Stomach (tissue), 4 donors: Measurements from ENCODE around the gene ABLIM2.

Experiments
- POLR2AphosphoS5 ChIP-seq, 3 donors: sonication (generic); formaldehyde crosslinking; IDR thresholded peaks; one replicate each; pipeline ENCODE4 v1.6.1; 2016; ENCODE audit warnings: antibody characterized with exemption in 3 of 3
- TF ChIP-seq, protein P1 (sequence below), 7 experiments: fragments of 450-650 bp in 4 of 7; fragments of 200-600 bp in 3 of 7; sonication (generic) in 3 of 7; IDR thresholded peaks; one replicate each; pipeline ENCODE4 v1.5.1; 2016 to 2019; ENCODE audit warnings: antibody characterized with exemption in 7 of 7, control low read depth in 2 of 7, mild to moderate bottlenecking in 1 of 7

DNA sequence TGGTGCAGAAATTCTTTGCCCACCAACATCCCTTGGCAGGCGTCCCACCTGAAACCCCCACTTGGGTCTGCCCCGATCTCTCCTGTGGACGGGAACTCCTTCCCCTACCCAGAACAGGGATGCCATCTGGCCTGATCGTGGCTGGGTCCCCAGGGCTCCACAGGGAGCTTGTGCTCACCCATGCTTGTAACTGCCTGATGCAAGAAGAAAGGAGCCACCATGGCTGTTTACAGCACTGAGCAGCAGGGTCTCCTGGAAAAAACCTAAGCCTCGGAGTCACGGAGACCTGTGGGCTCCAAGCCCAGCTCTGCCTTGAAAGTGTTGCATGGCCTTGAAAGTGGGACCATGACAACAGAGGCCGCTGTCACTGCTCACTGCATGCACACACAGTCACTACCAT, 117.4 kb downstream of the ABLIM2 start:
- TF ChIP-seq, protein P1, sequence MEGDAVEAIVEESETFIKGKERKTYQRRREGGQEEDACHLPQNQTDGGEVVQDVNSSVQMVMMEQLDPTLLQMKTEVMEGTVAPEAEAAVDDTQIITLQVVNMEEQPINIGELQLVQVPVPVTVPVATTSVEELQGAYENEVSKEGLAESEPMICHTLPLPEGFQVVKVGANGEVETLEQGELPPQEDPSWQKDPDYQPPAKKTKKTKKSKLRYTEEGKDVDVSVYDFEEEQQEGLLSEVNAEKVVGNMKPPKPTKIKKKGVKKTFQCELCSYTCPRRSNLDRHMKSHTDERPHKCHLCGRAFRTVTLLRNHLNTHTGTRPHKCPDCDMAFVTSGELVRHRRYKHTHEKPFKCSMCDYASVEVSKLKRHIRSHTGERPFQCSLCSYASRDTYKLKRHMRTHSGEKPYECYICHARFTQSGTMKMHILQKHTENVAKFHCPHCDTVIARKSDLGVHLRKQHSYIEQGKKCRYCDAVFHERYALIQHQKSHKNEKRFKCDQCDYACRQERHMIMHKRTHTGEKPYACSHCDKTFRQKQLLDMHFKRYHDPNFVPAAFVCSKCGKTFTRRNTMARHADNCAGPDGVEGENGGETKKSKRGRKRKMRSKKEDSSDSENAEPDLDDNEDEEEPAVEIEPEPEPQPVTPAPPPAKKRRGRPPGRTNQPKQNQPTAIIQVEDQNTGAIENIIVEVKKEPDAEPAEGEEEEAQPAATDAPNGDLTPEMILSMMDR (IDR thresholded peaks at IDR 0.05), result no peak
- no peak for TF ChIP-seq POLR2AphosphoS5 (IDR thresholded peaks at IDR 0.05)
